Lower lobe of right lung (tissue), 2 donors: ENCODE measurements around the gene RMI2. TPM values are rescaled to one million over a fixed set of nuclear protein-coding genes. Genes with fewer than 3 reads are reported as not detected.
"Not testable (repeated sequence)": the region's sequence is repeated elsewhere in the genome, so short reads cannot be mapped to it uniquely, and the experiment has no call there.

Experiments
- ATAC-seq, 2 donors: fragments of 200-7000 bp; cut with Tn5 transposase; one replicate each; pipeline ENCODE4 v1.9.1; 2020 to 2022; ENCODE audit warnings: mild to moderate bottlenecking in 2 of 2, moderate library complexity in 2 of 2
- DNase-seq: peaks from one replicate; pipeline ENCODE4 v3.0.0-alpha.2; 2020
- H3K27ac ChIP-seq: fragments of 200-600 bp; one replicate; pipeline ENCODE4 v1.8.0; 2022
- H3K27me3 ChIP-seq: fragments of 200-600 bp; one replicate; pipeline ENCODE4 v1.8.0; 2022; ENCODE audit warnings: low read depth
- H3K36me3 ChIP-seq: fragments of 200-600 bp; one replicate; pipeline ENCODE4 v1.8.0; 2022; ENCODE audit warnings: mild to moderate bottlenecking
- H3K4me1 ChIP-seq: fragments of 200-600 bp; one replicate; pipeline ENCODE4 v1.8.0; 2022
- H3K4me3 ChIP-seq: fragments of 200-600 bp; one replicate; pipeline ENCODE4 v1.8.0; 2022; ENCODE audit warnings: mild to moderate bottlenecking
- H3K9me3 ChIP-seq: fragments of 200-600 bp; one replicate; pipeline ENCODE4 v1.8.0; 2022
- CTCF ChIP-seq: fragments of 200-600 bp; IDR thresholded peaks from one replicate; pipeline ENCODE4 v1.8.0; 2022; ENCODE audit warnings: antibody characterized with exemption, mild to moderate bottlenecking
- intact Hi-C: fragments of 100-400 bp; cut with DNase I; formaldehyde crosslinking; loops from one replicate; pipeline ENCODE4 v1.11.0; 2022
- total RNA-seq: library from RNA; stranded (reverse); fragmentation: NEBNext Ultra II Directional; extraction: Animal tissue kit (Norgen Biotek cat#: 25700); gene quantifications from one replicate; pipeline ENCODE4 v1.2.1, GENCODE V29; 2021
- donor health status: DM: no; HTN: yes; CAD: no; lungs with severe emphysema.

The RMI2 gene
- total RNA-seq, 1 donor from 2014 or later, result 1.7 TPM

GRCh38 chr16:11298143-11298900, 46.9 kb upstream of the RMI2 start:
- DNase-seq (no peak), ATAC-seq (peak in 1 of 2 donors; percentile 3)
- Histone ChIP-seq H3K27me3 (no peaks in the 10 kb centered on the region), H3K4me1 (peaks cover 32% of the 10 kb centered on the region), H3K9me3 (no peaks in the 10 kb centered on the region), H3K4me3 (no peak overlapping the region), H3K36me3 (no peaks in the 10 kb centered on the region), H3K27ac (peak overlapping the region; percentile 62)
- no peak for TF ChIP-seq CTCF
- intact Hi-C loops, result no loop called here

GRCh38 chr16:11298950-11299547, 46.2 kb upstream of the RMI2 start:
- ATAC-seq, intact Hi-C loops: not testable (repeated sequence)

GRCh38 chr16:11299865-11300559, 45.2 kb upstream of the RMI2 start:
- H3K36me3 ChIP-seq, result no peaks in the 10 kb centered on the region
- ATAC-seq, result no peak
- intact Hi-C loops, result no loop called here
- peaks cover 33% of the 10 kb centered on the region for H3K4me1 ChIP-seq
- DNase-seq, result no peak
- H3K9me3 ChIP-seq, result no peaks in the 10 kb centered on the region
- no peak overlapping the region for H3K27ac ChIP-seq
- no peaks in the 10 kb centered on the region for H3K27me3 ChIP-seq
- TF ChIP-seq CTCF, result no peak
- no peak overlapping the region for H3K4me3 ChIP-seq

More at GRCh38 chr16:11298950-11299547, 46.2 kb upstream of the RMI2 start:
- peaks cover 33% of the 10 kb centered on the region for H3K4me1 ChIP-seq
- H3K9me3 ChIP-seq, DNase-seq, H3K27me3 ChIP-seq, H3K27ac ChIP-seq, H3K4me3 ChIP-seq, H3K36me3 ChIP-seq: not testable (repeated sequence)

- Histone ChIP-seq H3K27me3 (no peaks in the 10 kb centered on the region), H3K4me3 (no peak overlapping the region)
- intact Hi-C loops, result no loop called here
Observed at GRCh38 chr16:11300560-11300892, 44.7 kb upstream of the RMI2 start.

GRCh38 chr16:11301645-11302501, 43.4 kb upstream of the RMI2 start:
- no peaks in the 10 kb centered on the region for H3K36me3 ChIP-seq
- intact Hi-C loops, result no loop called here
- no peak for ATAC-seq
- peaks cover 23% of the 10 kb centered on the region for H3K4me1 ChIP-seq
- H3K27me3 ChIP-seq, result no peaks in the 10 kb centered on the region
- H3K27ac ChIP-seq, result peak overlapping the region; percentile 24
- no peak for TF ChIP-seq CTCF
- no peaks in the 10 kb centered on the region for H3K9me3 ChIP-seq
- DNase-seq, result no peak
- no peak overlapping the region for H3K4me3 ChIP-seq

More at GRCh38 chr16:11300560-11300892, 44.7 kb upstream of the RMI2 start:
- Histone ChIP-seq H3K9me3 (no peaks in the 10 kb centered on the region), H3K4me1 (peaks cover 33% of the 10 kb centered on the region), H3K36me3 (no peaks in the 10 kb centered on the region), H3K27ac (no peak overlapping the region)
- DNase-seq (no peak), ATAC-seq (no peak)
- no peak for TF ChIP-seq CTCF
